Measurements from ENCODE around the gene HSP90AA1. TPM values are rescaled to one million over a fixed set of nuclear protein-coding genes. Genes with fewer than 3 reads are reported as not detected.

The HSP90AA1 gene
- total RNA-seq, 3 donors from 2014 or later = 1,385 to 1,509 (median 1,444) TPM

Other genes with a start within 250 kb of the HSP90AA1 start
- 100 to 1,000 TPM; 198 to 211 (median 204) TPM for gene DYNC1H1, start 122.5 kb downstream of the HSP90AA1 start, total RNA-seq
- 10 to 100 TPM; 28.7 to 33.9 (median 29.9) TPM for gene WDR20, start 52.9 kb upstream of the HSP90AA1 start, total RNA-seq
- gene MOK, start 218.1 kb upstream of the HSP90AA1 start, total RNA-seq = 1 to 10 TPM; 3.2 to 5.5 (median 4.4) TPM
- gene ZNF839, start 232.7 kb upstream of the HSP90AA1 start, total RNA-seq = 10 to 100 TPM; 14.9 to 16.6 (median 15.5) TPM